GM21381 (cell line): Measurements from ENCODE around the gene ENGASE.
A peak's percentile ranks its signal among the peaks of the same experiment; 100 is the strongest.
"Not testable (repeated sequence)": the region's sequence is repeated elsewhere in the genome, so short reads cannot be mapped to it uniquely, and the experiment has no call there.

ENCODE experiments used
- ATAC-seq: cut with Tn5 transposase; IDR thresholded peaks from one replicate; pipeline ENCODE4 v1.9.1; 2021; ENCODE audit warnings: mild to moderate bottlenecking, moderate library complexity; ENCODE audit not compliant: unreplicated experiment

ENGASE gene

GRCh38 chr17:79052131-79052530 is 22.5 kb upstream of the ENGASE start:
- no peak for ATAC-seq

- no peak for ATAC-seq
These were observed 21.2 kb upstream of the ENGASE start for GRCh38 chr17:79053251-79053925.

GRCh38 chr17:79054200-79054960 is 20.2 kb upstream of the ENGASE start:
- ATAC-seq = no peak

- no peak for ATAC-seq
These were observed 19.4 kb upstream of the ENGASE start for GRCh38 chr17:79055197-79055596.

GRCh38 chr17:79057737-79058385 is 16.8 kb upstream of the ENGASE start:
- no peak for ATAC-seq

- no peak for ATAC-seq
These were observed 11.9 kb upstream of the ENGASE start for GRCh38 chr17:79062691-79063090.

- ATAC-seq = no peak
These were observed 10.6 kb upstream of the ENGASE start for GRCh38 chr17:79064026-79064425.

- no peak for ATAC-seq
These were observed 9.4 kb upstream of the ENGASE start for GRCh38 chr17:79065105-79065670.

GRCh38 chr17:79066963-79067362 is 7.7 kb upstream of the ENGASE start:
- ATAC-seq = no peak

- no peak for ATAC-seq
These were observed 4.3 kb upstream of the ENGASE start for GRCh38 chr17:79070266-79070880.

GRCh38 chr17:79071161-79071740 is 3.4 kb upstream of the ENGASE start:
- no peak for ATAC-seq

GRCh38 chr17:79072544-79072943 is 2.1 kb upstream of the ENGASE start:
- ATAC-seq = no peak

- ATAC-seq = no peak
These were observed 1.5 kb upstream of the ENGASE start for GRCh38 chr17:79073016-79073705.

GRCh38 chr17:79073706-79074088 is 927 bp upstream of the ENGASE start:
- ATAC-seq = no peak

- ATAC-seq = not testable (repeated sequence)
These were observed 439 bp upstream of the ENGASE start for GRCh38 chr17:79074121-79074648.

- ATAC-seq = peak; percentile 33
These were observed 774 bp downstream of the ENGASE start for GRCh38 chr17:79075446-79075750.

GRCh38 chr17:79075861-79076406 is 1.3 kb downstream of the ENGASE start:
- no peak for ATAC-seq

- ATAC-seq = no peak
These were observed 3.0 kb downstream of the ENGASE start for GRCh38 chr17:79077587-79077986.

- no peak for ATAC-seq
These were observed 4.0 kb downstream of the ENGASE start for GRCh38 chr17:79078476-79079190.
